GM06990 (cell line): ENCODE data around the gene SH3PXD2A.

Source experiments
- DNase-seq: peaks from one replicate; pipeline ENCODE4 v3.0.0-alpha.2; 2011; ENCODE audit not compliant: insufficient read length; ENCODE audit errors: extremely low read depth
- H3K27me3 ChIP-seq: replicated peaks from 2 replicates; pipeline ENCODE4 v1.6.0; 2011; ENCODE audit warnings: low read length; ENCODE audit not compliant: control insufficient read depth, insufficient read depth
- H3K36me3 ChIP-seq: 2 replicates; pipeline ENCODE4 v1.5.1; 2011; ENCODE audit warnings: low read length; ENCODE audit not compliant: control insufficient read depth, insufficient read depth
- H3K4me3 ChIP-seq: replicated peaks from 2 replicates; pipeline ENCODE4 v1.5.1; 2011; ENCODE audit warnings: low read depth, mild to moderate bottlenecking, control low read depth, low read length
- TF ChIP-seq, protein P1 (sequence below): IDR thresholded peaks from 2 replicates; pipeline ENCODE4 v1.5.1; 2011; ENCODE audit warnings: low read length, control low read depth, mild to moderate bottlenecking, inconsistent platforms; ENCODE audit not compliant: insufficient read depth, poor library complexity, severe bottlenecking

SH3PXD2A gene

GRCh38 chr10:103619424-103620351 lies 235.7 kb downstream of the SH3PXD2A start:
- Histone ChIP-seq H3K4me3 (no peak overlapping the region), H3K27me3 (no peaks in the 10 kb centered on the region), H3K36me3 (peaks cover 60% of the 10 kb centered on the region)
- TF ChIP-seq, protein P1, sequence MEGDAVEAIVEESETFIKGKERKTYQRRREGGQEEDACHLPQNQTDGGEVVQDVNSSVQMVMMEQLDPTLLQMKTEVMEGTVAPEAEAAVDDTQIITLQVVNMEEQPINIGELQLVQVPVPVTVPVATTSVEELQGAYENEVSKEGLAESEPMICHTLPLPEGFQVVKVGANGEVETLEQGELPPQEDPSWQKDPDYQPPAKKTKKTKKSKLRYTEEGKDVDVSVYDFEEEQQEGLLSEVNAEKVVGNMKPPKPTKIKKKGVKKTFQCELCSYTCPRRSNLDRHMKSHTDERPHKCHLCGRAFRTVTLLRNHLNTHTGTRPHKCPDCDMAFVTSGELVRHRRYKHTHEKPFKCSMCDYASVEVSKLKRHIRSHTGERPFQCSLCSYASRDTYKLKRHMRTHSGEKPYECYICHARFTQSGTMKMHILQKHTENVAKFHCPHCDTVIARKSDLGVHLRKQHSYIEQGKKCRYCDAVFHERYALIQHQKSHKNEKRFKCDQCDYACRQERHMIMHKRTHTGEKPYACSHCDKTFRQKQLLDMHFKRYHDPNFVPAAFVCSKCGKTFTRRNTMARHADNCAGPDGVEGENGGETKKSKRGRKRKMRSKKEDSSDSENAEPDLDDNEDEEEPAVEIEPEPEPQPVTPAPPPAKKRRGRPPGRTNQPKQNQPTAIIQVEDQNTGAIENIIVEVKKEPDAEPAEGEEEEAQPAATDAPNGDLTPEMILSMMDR, result no peak
- DNase-seq, result no peak

DNA sequence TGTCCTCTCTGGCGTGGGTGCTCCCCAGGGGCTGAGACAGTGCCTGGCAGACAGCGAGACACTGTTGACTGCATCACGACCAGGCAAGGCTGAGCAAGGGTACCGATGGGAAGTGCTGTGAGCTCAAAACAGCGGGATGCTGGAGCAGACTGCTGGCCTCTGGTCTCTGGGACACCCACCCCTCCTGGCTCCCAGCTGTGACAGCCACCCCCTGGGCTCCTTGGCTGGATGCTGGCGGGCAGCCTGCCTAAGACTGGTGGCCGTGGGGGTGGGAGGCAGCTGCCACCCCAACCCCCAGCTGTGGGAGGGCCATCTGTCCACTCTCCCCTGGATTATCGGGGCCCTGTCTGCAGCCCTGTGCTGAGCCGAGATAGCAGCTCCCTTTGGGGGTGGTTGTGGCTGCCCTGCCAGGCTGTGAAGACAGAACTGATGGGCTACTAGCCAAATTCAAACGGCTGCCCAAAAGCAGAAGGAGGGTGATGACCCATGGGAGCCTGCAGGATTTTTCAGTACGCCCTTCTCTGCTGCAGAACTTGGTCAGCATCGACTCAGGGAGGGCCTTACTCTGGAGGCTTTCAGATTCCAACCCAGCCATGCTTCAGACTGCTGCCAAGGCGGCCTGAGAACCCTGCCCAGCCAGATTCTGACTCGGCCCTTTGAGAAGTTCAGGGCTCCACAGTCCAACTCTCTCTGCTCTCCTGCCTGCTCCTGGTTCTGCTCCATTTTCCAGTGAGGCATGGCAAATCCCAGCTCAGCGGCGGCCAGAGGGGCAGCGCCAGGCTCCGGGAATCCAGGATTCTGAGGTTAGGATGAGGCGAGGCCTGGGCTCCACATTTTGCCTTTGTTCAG lies 236.6 kb downstream of the SH3PXD2A start:
- TF ChIP-seq, protein P1, result no peak
- peaks cover 55% of the 10 kb centered on the region for H3K36me3 ChIP-seq
- no peaks in the 10 kb centered on the region for H3K27me3 ChIP-seq
- no peak for DNase-seq
- no peak overlapping the region for H3K4me3 ChIP-seq

DNA sequence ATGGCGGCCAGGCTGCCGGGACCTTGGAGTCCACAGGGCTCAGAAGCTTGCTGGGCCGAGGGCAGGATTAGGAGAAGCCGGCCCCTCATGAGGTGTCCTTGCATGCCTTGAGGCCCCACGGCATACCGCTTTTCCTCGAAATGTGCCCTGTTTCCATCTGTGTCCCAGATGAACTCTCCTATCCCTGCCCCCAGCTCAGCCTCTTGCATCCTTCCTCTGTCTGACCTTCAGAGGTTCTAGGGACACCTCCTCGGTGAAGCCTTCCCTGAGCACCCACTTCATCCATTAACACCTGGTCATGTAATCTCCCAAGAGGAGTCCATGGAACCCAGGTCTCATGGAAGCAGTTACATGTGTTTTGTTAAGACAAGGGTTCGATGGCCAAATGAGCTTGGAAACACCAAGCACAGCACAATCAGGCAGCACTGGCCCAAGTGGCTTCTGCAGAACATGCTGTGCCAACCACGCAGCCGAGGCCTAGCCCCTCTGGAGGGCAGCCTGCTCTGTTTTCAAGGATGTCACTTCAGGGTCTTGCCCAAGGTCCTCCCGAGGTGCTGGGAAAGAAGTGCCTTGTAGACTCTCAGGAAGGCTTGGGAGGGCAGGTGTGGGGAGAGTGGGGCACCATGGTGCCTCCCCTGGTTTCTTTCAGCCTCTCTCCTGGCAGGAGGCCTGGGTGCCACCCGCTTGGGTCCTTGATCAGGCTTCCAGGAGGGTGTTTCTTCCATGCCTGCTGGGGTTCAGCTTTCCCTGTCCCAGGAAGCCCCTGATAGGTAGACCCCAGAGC lies 237.6 kb downstream of the SH3PXD2A start:
- TF ChIP-seq, protein P1, result no peak
- H3K27me3 ChIP-seq, result no peaks in the 10 kb centered on the region
- H3K36me3 ChIP-seq, result peaks cover 51% of the 10 kb centered on the region
- H3K4me3 ChIP-seq, result no peak overlapping the region
- no peak for DNase-seq

GRCh38 chr10:103616705-103617601 lies 238.4 kb downstream of the SH3PXD2A start:
- H3K4me3 ChIP-seq, result no peak overlapping the region
- DNase-seq, result no peak
- TF ChIP-seq, protein P1, result no peak
- H3K36me3 ChIP-seq, result peaks cover 50% of the 10 kb centered on the region
- H3K27me3 ChIP-seq, result no peaks in the 10 kb centered on the region
